ENCODE results near the gene COX6A2.
"Not testable (repeated sequence)": the region's sequence is repeated elsewhere in the genome, so short reads cannot be mapped to it uniquely, and the experiment has no call there.

Gene COX6A2

GRCh38 chr16:31461921-31462804 is 34.0 kb upstream of the COX6A2 start:
- ATAC-seq = no peak

- ATAC-seq = no peak
These were observed 33.2 kb upstream of the COX6A2 start for GRCh38 chr16:31461201-31461920.

GRCh38 chr16:31460582-31461002 is 32.4 kb upstream of the COX6A2 start:
- no peak for ATAC-seq

- peak; percentile 78 to 80 for ATAC-seq
These were observed 31.8 kb upstream of the COX6A2 start for GRCh38 chr16:31459687-31460581.

GRCh38 chr16:31458844-31459686 is 30.9 kb upstream of the COX6A2 start, which contains the start of gene ARMC5:
ARMC5 (plus strand) TSS chr16:31459501; CDS start chr16:31459525, 24 bp downstream.
- peak; percentile 81 to 82 for ATAC-seq

- no peak for ATAC-seq
These were observed 30.1 kb upstream of the COX6A2 start for GRCh38 chr16:31458073-31458843.

- no peak for ATAC-seq
These were observed 28.8 kb upstream of the COX6A2 start for GRCh38 chr16:31456988-31457360.

- no peak for ATAC-seq
These were observed 27.6 kb upstream of the COX6A2 start for GRCh38 chr16:31455601-31456314.

GRCh38 chr16:31453255-31454204 is 25.4 kb upstream of the COX6A2 start:
- no peak for ATAC-seq

GRCh38 chr16:31452631-31453106 is 24.5 kb upstream of the COX6A2 start:
- no peak for ATAC-seq

- peak; percentile 37 to 58 for ATAC-seq
These were observed 23.7 kb upstream of the COX6A2 start for GRCh38 chr16:31451681-31452351.

- no peak for ATAC-seq
These were observed 23.0 kb upstream of the COX6A2 start for GRCh38 chr16:31451201-31451600.

GRCh38 chr16:31445931-31446330 is 17.8 kb upstream of the COX6A2 start:
- ATAC-seq = not testable (repeated sequence)

GRCh38 chr16:31441956-31442355 is 13.8 kb upstream of the COX6A2 start:
- no peak for ATAC-seq

- ATAC-seq = no peak
These were observed 12.5 kb upstream of the COX6A2 start for GRCh38 chr16:31440516-31441184.

- no peak for ATAC-seq
These were observed 11.4 kb upstream of the COX6A2 start for GRCh38 chr16:31439519-31439918.

GRCh38 chr16:31439023-31439422 is 10.9 kb upstream of the COX6A2 start:
- not testable (repeated sequence) for ATAC-seq

- ATAC-seq = no peak
These were observed 10.3 kb upstream of the COX6A2 start for GRCh38 chr16:31438414-31438813.
